Left lung (tissue), 10 donors: Measurements from ENCODE around the gene PCBP3. TPM values are rescaled to one million over a fixed set of nuclear protein-coding genes. Genes with fewer than 3 reads are reported as not detected.

Source experiments
- ATAC-seq: fragments of 200-7000 bp; cut with Tn5 transposase; one replicate; pipeline ENCODE4 v1.9.1; 2020; ENCODE audit warnings: moderate library complexity
- DNase-seq, 4 donors: peaks; one replicate each; pipeline ENCODE4 v3.0.0-alpha.2; 2013 to 2020
- H3K27ac ChIP-seq, 2 donors: fragments of 200-600 bp; sonication (generic) in 1 of 2; one replicate each; pipeline versions ENCODE4 v1.5.0 to v1.8.0; 2020 to 2021
- H3K27me3 ChIP-seq, 2 donors: fragments of 200-600 bp; sonication (generic) in 1 of 2; one replicate each; pipeline versions ENCODE4 v1.5.0 to v1.8.0; 2020 to 2021
- H3K36me3 ChIP-seq, 2 donors: fragments of 200-600 bp; sonication (generic) in 1 of 2; one replicate each; pipeline versions ENCODE4 v1.5.0 to v1.8.0; 2020 to 2021
- H3K4me1 ChIP-seq, 2 donors: fragments of 200-600 bp; one replicate each; pipeline ENCODE4 v1.8.0; 2021
- H3K4me3 ChIP-seq, 2 donors: fragments of 200-600 bp; sonication (generic) in 1 of 2; one replicate each; pipeline versions ENCODE4 v1.5.0 to v1.8.0; 2020 to 2021; ENCODE audit warnings: mild to moderate bottlenecking in 1 of 2
- H3K9me3 ChIP-seq, 2 donors: fragments of 200-600 bp; sonication (generic) in 1 of 2; one replicate each; pipeline versions ENCODE4 v1.5.0 to v1.8.0; 2020 to 2021
- intact Hi-C, 2 donors: fragments of 100-400 bp; cut with DNase I; formaldehyde crosslinking; loops; one replicate each; pipeline versions ENCODE4 v1.11.2 to v1.14.2; 2022
- polyA plus RNA-seq, 6 donors: library from polyadenylated mRNA; unstranded; fragments of 120-200 nt; gene quantifications; one replicate each; pipeline ENCODE4 v1.2.1, GENCODE V29; 2013; ENCODE audit not compliant: insufficient read length in 6 of 6
- total RNA-seq, 2 donors: library from RNA; stranded (reverse); fragmentation: NEBNext Ultra II Directional; extraction: Animal tissue kit (Norgen Biotek cat#: 25700); gene quantifications; one replicate each; pipeline ENCODE4 v1.2.1, GENCODE V29; 2021
- TF ChIP-seq, protein P1 (sequence below), 2 donors: fragments of 200-600 bp; sonication (generic) in 1 of 2; IDR thresholded peaks; one replicate each; pipeline versions ENCODE4 v1.5.0 to v1.8.0; 2021; ENCODE audit warnings: antibody characterized with exemption in 2 of 2
- donor health status: DM: no; HTN: yes; CAD: no.
- donor health status: DM: no; HTN: no; CAD: no.

Gene PCBP3
- total and polyA plus RNA-seq, 8 donors: 2.1 to 13.8 (median 3.0) TPM

GRCh38 chr21:45740088-45740440 is 96.5 kb downstream of the PCBP3 start:
- ATAC-seq (no peak), DNase-seq (no peak)
- no peak overlapping the region for H3K4me3 ChIP-seq
- H3K9me3 ChIP-seq: no peaks in the 10 kb centered on the region
- no peaks in the 10 kb centered on the region for H3K4me1 ChIP-seq
- H3K36me3 ChIP-seq: no peaks in the 10 kb centered on the region
- intact Hi-C loops: no loop called here
- H3K27me3 ChIP-seq: no peaks in the 10 kb centered on the region
- no peak overlapping the region for H3K27ac ChIP-seq
- TF ChIP-seq, protein P1, sequence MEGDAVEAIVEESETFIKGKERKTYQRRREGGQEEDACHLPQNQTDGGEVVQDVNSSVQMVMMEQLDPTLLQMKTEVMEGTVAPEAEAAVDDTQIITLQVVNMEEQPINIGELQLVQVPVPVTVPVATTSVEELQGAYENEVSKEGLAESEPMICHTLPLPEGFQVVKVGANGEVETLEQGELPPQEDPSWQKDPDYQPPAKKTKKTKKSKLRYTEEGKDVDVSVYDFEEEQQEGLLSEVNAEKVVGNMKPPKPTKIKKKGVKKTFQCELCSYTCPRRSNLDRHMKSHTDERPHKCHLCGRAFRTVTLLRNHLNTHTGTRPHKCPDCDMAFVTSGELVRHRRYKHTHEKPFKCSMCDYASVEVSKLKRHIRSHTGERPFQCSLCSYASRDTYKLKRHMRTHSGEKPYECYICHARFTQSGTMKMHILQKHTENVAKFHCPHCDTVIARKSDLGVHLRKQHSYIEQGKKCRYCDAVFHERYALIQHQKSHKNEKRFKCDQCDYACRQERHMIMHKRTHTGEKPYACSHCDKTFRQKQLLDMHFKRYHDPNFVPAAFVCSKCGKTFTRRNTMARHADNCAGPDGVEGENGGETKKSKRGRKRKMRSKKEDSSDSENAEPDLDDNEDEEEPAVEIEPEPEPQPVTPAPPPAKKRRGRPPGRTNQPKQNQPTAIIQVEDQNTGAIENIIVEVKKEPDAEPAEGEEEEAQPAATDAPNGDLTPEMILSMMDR (IDR thresholded peaks at IDR 0.05): no peak

DNA sequence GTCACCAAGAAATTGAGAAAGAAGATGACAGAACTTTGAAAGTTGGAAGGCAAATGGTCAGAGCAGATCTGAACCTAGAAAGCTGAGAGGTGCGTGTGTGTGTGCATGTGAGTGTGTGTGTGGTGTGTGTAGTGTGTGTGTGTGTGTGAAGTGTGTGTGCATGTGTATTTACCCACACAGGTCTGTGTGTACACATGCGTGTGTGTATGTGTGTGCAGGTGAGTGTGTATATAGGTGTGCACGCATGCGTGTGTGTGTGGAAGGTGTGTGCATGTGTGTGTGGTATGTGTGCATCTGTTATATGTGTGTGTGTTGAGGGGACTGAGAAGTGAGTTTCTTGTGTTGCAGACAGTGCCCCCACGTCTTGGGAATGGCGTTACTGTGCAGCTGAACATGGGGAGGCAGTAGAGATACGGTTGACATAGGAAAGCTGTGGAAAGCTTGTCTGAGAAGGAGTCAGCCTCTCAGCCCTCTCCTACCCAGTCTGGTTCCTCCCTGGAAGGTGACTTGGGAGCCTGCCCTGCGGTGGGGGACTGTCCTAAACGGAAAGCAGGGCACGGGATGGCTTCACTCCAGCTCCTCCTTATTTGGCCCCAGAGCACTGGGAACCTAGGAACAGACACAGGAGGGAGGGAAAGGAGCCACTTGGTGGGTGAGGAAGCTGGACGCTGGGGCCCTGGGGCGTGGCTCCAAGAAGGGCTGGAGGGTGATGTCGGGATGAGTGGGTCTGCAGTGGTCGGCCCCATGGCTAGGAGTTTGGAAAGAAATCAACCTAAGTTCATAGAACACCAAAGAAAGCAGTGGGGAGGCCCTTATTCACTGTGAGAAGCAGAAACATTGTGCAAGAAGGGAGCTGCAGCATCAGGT is 97.2 kb downstream of the PCBP3 start:
- H3K4me1 ChIP-seq: no peaks in the 10 kb centered on the region
- no peaks in the 10 kb centered on the region for H3K27me3 ChIP-seq
- no peak overlapping the region for H3K27ac ChIP-seq
- DNase-seq (no peak), ATAC-seq (no peak)
- H3K36me3 ChIP-seq: no peaks in the 10 kb centered on the region
- no peak overlapping the region for H3K4me3 ChIP-seq
- intact Hi-C loops: no loop called here
- H3K9me3 ChIP-seq: no peaks in the 10 kb centered on the region
- TF ChIP-seq, protein P1 (IDR thresholded peaks at IDR 0.05): no peak

DNA sequence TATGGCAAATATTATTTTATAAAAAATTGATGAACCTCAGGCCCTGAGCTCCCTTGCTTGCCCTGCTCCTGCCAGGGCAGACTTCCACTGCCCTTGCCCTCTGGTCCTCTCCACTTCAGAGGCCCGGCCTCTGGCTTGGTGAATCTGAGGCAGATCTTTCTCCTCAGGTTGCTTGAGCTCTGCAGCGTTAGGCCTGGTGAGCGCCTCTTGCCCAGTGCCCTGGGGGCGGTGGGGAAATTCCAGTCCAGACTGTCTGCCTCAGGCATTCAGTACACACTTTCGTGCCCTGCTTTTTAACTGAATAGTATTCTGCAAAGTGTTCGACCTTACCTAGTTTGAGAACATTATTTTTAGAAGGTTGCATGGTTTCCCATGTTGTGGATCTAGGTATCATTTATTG is 98.2 kb downstream of the PCBP3 start:
- intact Hi-C loops: no loop called here
- no peaks in the 10 kb centered on the region for H3K36me3 ChIP-seq
- DNase-seq (no peak), ATAC-seq (no peak)
- H3K9me3 ChIP-seq: no peaks in the 10 kb centered on the region
- H3K27me3 ChIP-seq: no peaks in the 10 kb centered on the region
- H3K4me3 ChIP-seq: no peak overlapping the region
- TF ChIP-seq, protein P1 (IDR thresholded peaks at IDR 0.05): no peak
- H3K4me1 ChIP-seq: no peaks in the 10 kb centered on the region
- H3K27ac ChIP-seq: no peak overlapping the region

DNA sequence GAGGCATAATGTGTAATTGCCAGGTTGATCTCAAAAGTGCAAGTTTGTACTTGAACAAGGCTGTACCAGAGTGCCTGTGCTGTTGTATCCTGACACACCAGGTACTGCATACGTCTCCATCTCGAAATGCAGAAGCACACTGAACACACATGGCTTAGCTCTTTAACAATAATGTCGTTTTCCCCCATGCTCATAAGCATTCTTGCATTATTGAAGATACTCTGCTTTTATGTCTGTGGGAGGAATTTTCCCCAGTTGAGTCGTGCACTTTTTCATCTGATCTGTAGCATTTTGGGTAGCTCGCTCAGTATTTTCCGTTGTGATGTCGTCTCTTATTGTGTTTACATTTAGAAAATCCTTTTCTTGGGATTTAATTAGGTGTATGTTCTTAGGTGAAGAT is 98.7 kb downstream of the PCBP3 start:
- intact Hi-C loops: no loop called here
- ATAC-seq (no peak), DNase-seq (no peak)
- Histone ChIP-seq H3K27ac (no peak overlapping the region), H3K36me3 (no peaks in the 10 kb centered on the region), H3K4me3 (no peak overlapping the region), H3K4me1 (no peaks in the 10 kb centered on the region), H3K27me3 (no peaks in the 10 kb centered on the region), H3K9me3 (no peaks in the 10 kb centered on the region)
- TF ChIP-seq, protein P1 (IDR thresholded peaks at IDR 0.05): no peak

DNA sequence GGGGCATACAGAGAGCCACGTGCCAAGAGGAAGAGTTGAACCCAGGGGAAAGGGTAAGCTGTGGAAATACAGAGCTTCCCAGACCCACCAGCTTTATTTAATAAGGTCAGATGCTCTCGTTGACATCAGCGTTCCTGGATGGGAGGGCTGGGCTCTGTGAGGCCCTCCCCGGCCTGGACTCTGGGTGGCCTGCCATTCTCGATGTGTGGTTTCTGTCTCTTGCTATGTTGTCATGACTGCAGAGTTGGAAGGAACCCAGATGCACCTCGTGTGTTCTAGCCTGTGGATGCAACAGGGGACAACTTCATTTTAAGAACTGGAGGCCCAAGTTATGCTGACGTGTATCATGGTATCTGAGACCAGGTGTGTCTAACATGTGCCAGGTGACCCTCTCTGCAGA is 101.7 kb downstream of the PCBP3 start:
- DNase-seq: no peak
- intact Hi-C loops: no loop called here
- H3K27me3 ChIP-seq: no peaks in the 10 kb centered on the region
- no peak overlapping the region for H3K27ac ChIP-seq
- no peaks in the 10 kb centered on the region for H3K4me1 ChIP-seq
- no peaks in the 10 kb centered on the region for H3K36me3 ChIP-seq
- no peaks in the 10 kb centered on the region for H3K9me3 ChIP-seq
- ATAC-seq: no peak
- no peak overlapping the region for H3K4me3 ChIP-seq
- TF ChIP-seq, protein P1 (IDR thresholded peaks at IDR 0.05): no peak
